ENCODE results near the gene VDAC2. TPM values are rescaled to one million over a fixed set of nuclear protein-coding genes. Genes with fewer than 3 reads are reported as not detected.
"Not testable (repeated sequence)": the region's sequence is repeated elsewhere in the genome, so short reads cannot be mapped to it uniquely, and the experiment has no call there.

Gene VDAC2
- total RNA-seq, 2 donors from 2014 or later: 109 to 117 TPM

DNA sequence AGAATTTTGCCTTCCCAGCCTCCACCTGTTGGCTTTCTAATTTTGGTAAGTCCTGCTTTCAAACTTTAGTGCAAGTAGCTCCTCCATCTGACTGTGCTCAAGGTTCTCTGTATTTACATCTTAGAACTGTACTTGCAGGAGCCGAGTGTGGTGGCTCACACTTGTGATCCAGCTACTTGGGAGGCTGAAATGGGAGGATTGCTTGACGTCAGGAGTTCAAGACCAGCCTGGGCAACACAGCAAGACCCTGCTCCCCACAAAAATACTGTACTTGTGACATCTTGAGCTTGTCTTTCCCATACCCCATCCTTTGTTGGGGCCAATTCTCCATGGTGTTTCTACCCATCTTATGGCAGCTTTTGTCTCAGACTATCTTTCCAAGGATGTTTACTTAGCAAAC lies 4.7 kb upstream of the VDAC2 start:
- H3K27ac Mint-ChIP-seq: no peak overlapping the region
- no peaks in the 10 kb centered on the region for H3K9me3 ChIP-seq (ENCODE audit: control insufficient read depth, low read length, poor library complexity, severe bottlenecking)
- DNase-seq (no peak), ATAC-seq (no peak)
- no peaks in the 10 kb centered on the region for H3K27me3 Mint-ChIP-seq
- peaks cover 8% of the 10 kb centered on the region for H3K4me1 Mint-ChIP-seq
- no peak overlapping the region for H3K4me3 Mint-ChIP-seq
- H3K36me3 Mint-ChIP-seq (ENCODE audit: low read depth): peaks cover 7% of the 10 kb centered on the region

- H3K36me3 Mint-ChIP-seq (ENCODE audit: low read depth); H3K4me3 Mint-ChIP-seq; H3K27ac Mint-ChIP-seq; ATAC-seq; H3K9me3 ChIP-seq (ENCODE audit: control insufficient read depth, low read length, poor library complexity, severe bottlenecking); DNase-seq; H3K27me3 Mint-ChIP-seq: not testable (repeated sequence)
- H3K4me1 Mint-ChIP-seq: peaks cover 12% of the 10 kb centered on the region
Measured at GRCh38 chr10:75206638-75207037, 4.0 kb upstream of the VDAC2 start.

DNA sequence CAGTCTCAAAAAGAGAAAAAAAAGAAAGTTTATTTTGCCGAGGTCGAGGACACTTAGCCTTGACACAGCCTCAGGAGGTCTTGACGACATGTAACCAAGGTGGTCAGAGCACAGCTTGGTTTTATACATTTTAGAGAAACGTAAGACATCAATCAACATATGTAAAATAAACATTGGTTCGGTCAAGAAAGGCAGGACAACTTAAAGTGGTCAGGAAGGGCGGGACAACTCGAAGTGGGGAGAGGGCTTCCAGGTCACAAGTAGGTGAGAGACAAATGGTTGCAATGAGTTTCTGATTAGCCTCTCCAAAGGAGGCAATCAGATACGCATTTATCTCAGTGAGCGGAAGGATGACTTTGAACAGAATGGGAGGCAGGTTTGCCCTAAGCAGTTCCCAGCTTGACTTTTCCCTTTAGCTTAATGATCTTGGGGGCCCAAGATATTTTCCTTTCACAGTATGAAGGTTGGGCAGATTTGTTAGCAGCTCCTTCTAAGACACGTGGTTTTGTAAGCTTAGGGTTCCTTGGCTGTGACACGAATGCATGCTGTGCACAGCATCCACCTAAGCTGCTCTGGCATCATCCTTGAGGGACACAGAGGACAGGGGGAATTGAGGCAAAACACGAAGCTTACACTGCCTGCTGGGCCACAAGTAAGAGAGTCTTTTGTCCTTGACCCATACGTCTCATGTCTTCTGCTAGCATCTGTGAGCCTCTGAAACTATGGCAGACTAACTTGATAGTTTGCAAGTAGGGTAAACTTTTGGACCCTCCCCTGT lies 3.3 kb upstream of the VDAC2 start:
- Mint-ChIP-seq H3K36me3 (ENCODE audit: low read depth) (peaks cover 2% of the 10 kb centered on the region), H3K27ac (no peak overlapping the region), H3K27me3 (no peaks in the 10 kb centered on the region), H3K4me1 (peaks cover 18% of the 10 kb centered on the region), H3K4me3 (no peak overlapping the region)
- no peaks in the 10 kb centered on the region for H3K9me3 ChIP-seq (ENCODE audit: control insufficient read depth, low read length, poor library complexity, severe bottlenecking)
- no peak for DNase-seq
- no peak for ATAC-seq

- ATAC-seq: no peak
- no peak overlapping the region for H3K4me3 Mint-ChIP-seq
- H3K36me3 Mint-ChIP-seq (ENCODE audit: low read depth): peaks cover 2% of the 10 kb centered on the region
- H3K27ac Mint-ChIP-seq: no peak overlapping the region
- H3K27me3 Mint-ChIP-seq: no peaks in the 10 kb centered on the region
- peaks cover 23% of the 10 kb centered on the region for H3K4me1 Mint-ChIP-seq
- H3K9me3 ChIP-seq (ENCODE audit: control insufficient read depth, low read length, poor library complexity, severe bottlenecking): no peaks in the 10 kb centered on the region
- DNase-seq: no peak
Measured at GRCh38 chr10:75207857-75208144, 2.8 kb upstream of the VDAC2 start.

- Mint-ChIP-seq H3K4me3 (peak overlapping the region; percentile 39), H3K27me3 (no peaks in the 10 kb centered on the region), H3K27ac (peak overlapping the region; percentile 57), H3K36me3 (ENCODE audit: low read depth) (peaks cover 2% of the 10 kb centered on the region), H3K4me1 (peaks cover 24% of the 10 kb centered on the region)
- no peaks in the 10 kb centered on the region for H3K9me3 ChIP-seq (ENCODE audit: control insufficient read depth, low read length, poor library complexity, severe bottlenecking)
- no peak for ATAC-seq
- no peak for DNase-seq
Measured at GRCh38 chr10:75208181-75208580, 2.4 kb upstream of the VDAC2 start.

DNA sequence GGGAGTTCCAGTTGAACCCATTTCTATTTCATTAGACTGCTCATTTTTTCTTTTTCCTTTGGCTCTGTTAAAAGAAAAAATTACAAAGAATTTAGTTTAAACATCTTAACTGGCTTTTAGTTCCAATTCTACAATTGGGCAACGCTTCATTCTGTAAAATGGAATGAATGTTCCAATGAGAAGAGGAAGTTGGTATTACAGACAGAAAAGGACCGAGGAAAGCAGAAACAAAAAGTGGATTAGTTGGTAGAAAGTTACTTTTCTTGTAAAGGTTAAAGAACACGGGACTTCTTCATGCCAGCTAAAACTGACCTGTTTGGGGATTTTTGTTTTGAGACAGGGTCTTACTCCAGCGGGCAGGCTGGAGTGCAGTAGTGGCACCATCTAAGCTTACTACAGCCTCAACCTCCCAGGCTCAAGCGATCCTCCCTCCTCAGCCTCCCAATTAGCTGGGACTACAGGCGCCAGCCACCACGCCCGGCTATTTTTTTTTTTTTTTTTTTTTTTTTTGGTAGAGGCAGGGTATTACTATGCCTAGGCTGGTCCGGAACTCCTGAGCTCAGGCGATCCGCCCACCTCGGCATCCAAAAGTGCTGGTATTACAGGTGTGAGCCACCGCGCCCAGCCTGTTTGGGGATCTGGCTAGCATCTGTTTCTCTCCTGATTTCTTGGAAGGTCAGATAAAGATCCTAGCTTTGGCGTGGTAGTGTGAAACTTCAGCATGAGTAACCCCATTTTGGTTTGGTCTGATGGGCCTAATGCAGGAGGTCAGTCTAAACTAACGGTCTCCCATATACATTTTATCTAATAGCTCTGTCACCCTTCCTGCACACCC lies 1.3 kb upstream of the VDAC2 start:
- DNase-seq: no peak
- H3K9me3 ChIP-seq (ENCODE audit: control insufficient read depth, low read length, poor library complexity, severe bottlenecking): no peaks in the 10 kb centered on the region
- Mint-ChIP-seq H3K4me1 (peaks cover 26% of the 10 kb centered on the region), H3K27me3 (no peaks in the 10 kb centered on the region), H3K36me3 (ENCODE audit: low read depth) (peaks cover 1% of the 10 kb centered on the region), H3K27ac (peak overlapping the region; percentile 99), H3K4me3 (peak overlapping the region; percentile 100)
- ATAC-seq: no peak

DNA sequence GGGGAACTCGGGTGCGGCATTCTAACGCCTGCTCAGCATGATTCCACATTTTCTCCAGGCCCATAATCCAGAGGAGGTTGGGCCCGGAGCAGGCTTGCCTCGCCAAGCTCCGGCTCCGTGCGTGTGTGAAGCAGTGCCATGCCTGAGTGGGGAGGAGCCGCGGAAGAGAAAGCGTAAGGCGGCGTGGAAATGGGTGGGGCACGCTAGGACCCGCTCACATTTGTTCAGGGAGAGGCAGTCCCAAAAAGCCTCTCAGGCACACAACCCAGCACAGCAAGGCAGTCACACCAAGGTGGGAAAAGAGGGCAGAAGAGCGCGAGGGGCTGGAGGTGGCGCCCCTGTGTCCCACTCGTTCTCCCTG lies 695 bp upstream of the VDAC2 start:
- DNase-seq: peak; percentile 53 to 67 (median 64)
- Mint-ChIP-seq H3K4me3 (peak overlapping the region; percentile 100), H3K36me3 (ENCODE audit: low read depth) (no peaks in the 10 kb centered on the region), H3K27ac (peak overlapping the region; percentile 99), H3K27me3 (no peaks in the 10 kb centered on the region), H3K4me1 (peaks cover 25% of the 10 kb centered on the region)
- H3K9me3 ChIP-seq (ENCODE audit: control insufficient read depth, low read length, poor library complexity, severe bottlenecking): no peaks in the 10 kb centered on the region
- peak; percentile 68 for ATAC-seq

GRCh38 chr10:75211007-75211691 lies 553 bp downstream of the VDAC2 start:
- Mint-ChIP-seq H3K36me3 (ENCODE audit: low read depth) (peaks cover 2% of the 10 kb centered on the region), H3K4me3 (peak overlapping the region; percentile 100)
- no peak for ATAC-seq

GRCh38 chr10:75212343-75212742 lies 1.7 kb downstream of the VDAC2 start:
- Mint-ChIP-seq H3K27me3 (no peaks in the 10 kb centered on the region), H3K27ac (peak overlapping the region; percentile 99), H3K4me3 (peak overlapping the region; percentile 100), H3K4me1 (peaks cover 35% of the 10 kb centered on the region), H3K36me3 (ENCODE audit: low read depth) (peaks cover 3% of the 10 kb centered on the region)
- ATAC-seq (no peak), DNase-seq (no peak)
- H3K9me3 ChIP-seq (ENCODE audit: control insufficient read depth, low read length, poor library complexity, severe bottlenecking): no peaks in the 10 kb centered on the region

More at GRCh38 chr10:75211007-75211691, 553 bp downstream of the VDAC2 start:
- H3K27me3 Mint-ChIP-seq: no peaks in the 10 kb centered on the region
- H3K27ac Mint-ChIP-seq: peak overlapping the region; percentile 99
- no peak for DNase-seq
- no peaks in the 10 kb centered on the region for H3K9me3 ChIP-seq (ENCODE audit: control insufficient read depth, low read length, poor library complexity, severe bottlenecking)
- peaks cover 29% of the 10 kb centered on the region for H3K4me1 Mint-ChIP-seq

- ATAC-seq (no peak), DNase-seq (no peak)
- peaks cover 32% of the 10 kb centered on the region for H3K4me1 Mint-ChIP-seq
- H3K9me3 ChIP-seq (ENCODE audit: control insufficient read depth, low read length, poor library complexity, severe bottlenecking): no peaks in the 10 kb centered on the region
- H3K27ac Mint-ChIP-seq: peak overlapping the region; percentile 21
- H3K27me3 Mint-ChIP-seq: no peaks in the 10 kb centered on the region
- peaks cover 12% of the 10 kb centered on the region for H3K36me3 Mint-ChIP-seq (ENCODE audit: low read depth)
- no peak overlapping the region for H3K4me3 Mint-ChIP-seq
Measured at GRCh38 chr10:75220274-75220673, 9.7 kb downstream of the VDAC2 start.

GRCh38 chr10:75221492-75221891 lies 10.9 kb downstream of the VDAC2 start:
- H3K9me3 ChIP-seq (ENCODE audit: control insufficient read depth, low read length, poor library complexity, severe bottlenecking); H3K27me3 Mint-ChIP-seq; H3K36me3 Mint-ChIP-seq (ENCODE audit: low read depth); H3K4me3 Mint-ChIP-seq; ATAC-seq; DNase-seq: not testable (repeated sequence)
- Mint-ChIP-seq H3K4me1 (peaks cover 33% of the 10 kb centered on the region), H3K27ac (peak overlapping the region; percentile 79)

GRCh38 chr10:75223507-75223906 lies 12.9 kb downstream of the VDAC2 start:
- H3K27ac Mint-ChIP-seq: peak overlapping the region; percentile 90
- ATAC-seq (no peak), DNase-seq (no peak)
- H3K9me3 ChIP-seq (ENCODE audit: control insufficient read depth, low read length, poor library complexity, severe bottlenecking): no peaks in the 10 kb centered on the region
- H3K4me1 Mint-ChIP-seq: peaks cover 37% of the 10 kb centered on the region
- H3K27me3 Mint-ChIP-seq: no peaks in the 10 kb centered on the region
- H3K4me3 Mint-ChIP-seq: no peak overlapping the region
- peaks cover 9% of the 10 kb centered on the region for H3K36me3 Mint-ChIP-seq (ENCODE audit: low read depth)

GRCh38 chr10:75226095-75226494 lies 15.5 kb downstream of the VDAC2 start:
- peak overlapping the region; percentile 90 for H3K27ac Mint-ChIP-seq
- no peaks in the 10 kb centered on the region for H3K27me3 Mint-ChIP-seq
- peaks cover 39% of the 10 kb centered on the region for H3K4me1 Mint-ChIP-seq
- no peak for ATAC-seq
- H3K9me3 ChIP-seq (ENCODE audit: control insufficient read depth, low read length, poor library complexity, severe bottlenecking): no peaks in the 10 kb centered on the region
- peaks cover 5% of the 10 kb centered on the region for H3K36me3 Mint-ChIP-seq (ENCODE audit: low read depth)
- H3K4me3 Mint-ChIP-seq: no peak overlapping the region
- no peak for DNase-seq
